ENCODE data around the gene CANX.

The CANX gene

GRCh38 chr5:179769271-179769670 is 70.5 kb downstream of the CANX start:
- Histone ChIP-seq H3K9me3 (ENCODE audit: control insufficient read depth, insufficient read depth, low read length) (no peaks in the 10 kb centered on the region), H3K4me3 (ENCODE audit: low read length) (no peak overlapping the region), H3K79me2 (ENCODE audit: control insufficient read depth, low read length) (peaks cover 43% of the 10 kb centered on the region), H3K9me2 (replicated peaks; ENCODE audit: control insufficient read depth, low read length) (no peaks in the 10 kb centered on the region), H3K36me3 (ENCODE audit: control insufficient read depth, low read length) (peaks cover 87% of the 10 kb centered on the region), H3F3A (ENCODE audit: control insufficient read depth, insufficient read depth) (no peaks in the 10 kb centered on the region), H3K4me1 (ENCODE audit: control insufficient read depth, low read length) (no peaks in the 10 kb centered on the region), H3K4me2 (ENCODE audit: low read length) (no peak overlapping the region), H4K20me1 (ENCODE audit: control insufficient read depth, insufficient read depth, low read depth, low read length) (no peaks in the 10 kb centered on the region), H3K27ac (ENCODE audit: low read depth, low read length) (no peak overlapping the region), H3K27me3 (ENCODE audit: control insufficient read depth, low read length) (no peaks in the 10 kb centered on the region)
- TF ChIP-seq CTCF (IDR thresholded peaks at IDR 0.05; ENCODE audit: low read depth, low read length, poor library complexity, severe bottlenecking), result no peak
- TF ChIP-seq EZH2phosphoT487 (IDR thresholded peaks at IDR 0.05; ENCODE audit: borderline replicate concordance, low read length), result no peak

- TF ChIP-seq CTCF (IDR thresholded peaks at IDR 0.05; ENCODE audit: low read depth, low read length, poor library complexity, severe bottlenecking) (no peak), EZH2phosphoT487 (IDR thresholded peaks at IDR 0.05; ENCODE audit: borderline replicate concordance, low read length) (no peak)
- Histone ChIP-seq H3K36me3 (ENCODE audit: control insufficient read depth, low read length) (peaks cover 93% of the 10 kb centered on the region), H3K4me2 (ENCODE audit: low read length) (no peak overlapping the region)
These were observed 71.0 kb downstream of the CANX start for GRCh38 chr5:179769796-179770195.

GRCh38 chr5:179771311-179771895 is 72.6 kb downstream of the CANX start:
- peaks cover 23% of the 10 kb centered on the region for H3K79me2 ChIP-seq (ENCODE audit: control insufficient read depth, low read length)
- H3K4me1 ChIP-seq (ENCODE audit: control insufficient read depth, low read length), result no peaks in the 10 kb centered on the region
- H4K20me1 ChIP-seq (ENCODE audit: control insufficient read depth, insufficient read depth, low read depth, low read length), result no peaks in the 10 kb centered on the region
- TF ChIP-seq EZH2phosphoT487 (IDR thresholded peaks at IDR 0.05; ENCODE audit: borderline replicate concordance, low read length) (no peak), CTCF (IDR thresholded peaks at IDR 0.05; ENCODE audit: low read depth, low read length, poor library complexity, severe bottlenecking) (no peak)
- no peak overlapping the region for H3K4me2 ChIP-seq (ENCODE audit: low read length)
- peaks cover 93% of the 10 kb centered on the region for H3K36me3 ChIP-seq (ENCODE audit: control insufficient read depth, low read length)
- H3K27ac ChIP-seq (ENCODE audit: low read depth, low read length), result no peak overlapping the region
- no peaks in the 10 kb centered on the region for H3F3A ChIP-seq (ENCODE audit: control insufficient read depth, insufficient read depth)
- no peaks in the 10 kb centered on the region for H3K9me3 ChIP-seq (ENCODE audit: control insufficient read depth, insufficient read depth, low read length)
- H3K4me3 ChIP-seq (ENCODE audit: low read length), result no peak overlapping the region
- H3K27me3 ChIP-seq (ENCODE audit: control insufficient read depth, low read length), result no peaks in the 10 kb centered on the region
- H3K9me2 ChIP-seq (replicated peaks; ENCODE audit: control insufficient read depth, low read length), result no peaks in the 10 kb centered on the region

More at GRCh38 chr5:179769796-179770195, 71.0 kb downstream of the CANX start:
- Histone ChIP-seq H3K9me3 (ENCODE audit: control insufficient read depth, insufficient read depth, low read length) (no peaks in the 10 kb centered on the region), H3K4me1 (ENCODE audit: control insufficient read depth, low read length) (no peaks in the 10 kb centered on the region), H3F3A (ENCODE audit: control insufficient read depth, insufficient read depth) (no peaks in the 10 kb centered on the region), H3K27ac (ENCODE audit: low read depth, low read length) (no peak overlapping the region), H3K27me3 (ENCODE audit: control insufficient read depth, low read length) (no peaks in the 10 kb centered on the region), H4K20me1 (ENCODE audit: control insufficient read depth, insufficient read depth, low read depth, low read length) (no peaks in the 10 kb centered on the region), H3K4me3 (ENCODE audit: low read length) (no peak overlapping the region), H3K9me2 (replicated peaks; ENCODE audit: control insufficient read depth, low read length) (no peaks in the 10 kb centered on the region), H3K79me2 (ENCODE audit: control insufficient read depth, low read length) (peaks cover 39% of the 10 kb centered on the region)
